OCI-LY7 (cell line): Measurements from ENCODE around the gene ACSS3. TPM values are rescaled to one million over a fixed set of nuclear protein-coding genes. Genes with fewer than 3 reads are reported as not detected.

Experiments used
- BruUV-seq: library from RNA; stranded (reverse); fragments of 400-500 nt; replicated peaks from 2 replicates; lab custom pipeline; 2021; lab: Mats Ljungman, UMichigan
- CTCF ChIA-PET: fragments of 300-600 bp; sonication (Branson Sonifier 250); formaldehyde crosslinking; loops from one replicate; lab custom pipeline; 2022; ENCODE audit warnings: antibody characterized with exemption; ENCODE audit not compliant: unreplicated experiment; lab: Charles Lee
- POLR2A ChIA-PET: fragments of 300-600 bp; sonication (Branson Sonifier 250); formaldehyde crosslinking; loops from one replicate; lab custom pipeline; 2022; ENCODE audit warnings: antibody characterized with exemption; lab: Charles Lee
- DNase-seq: peaks from one replicate; pipeline ENCODE4 v3.0.0-alpha.2; 2015; ENCODE audit warnings: low spot score
- H2AFZ ChIP-seq: fragments of 200-600 bp; sonication (generic), shearing (Covaris generic); 2 replicates; pipeline ENCODE4 v1.6.1; 2014; ENCODE audit warnings: mild to moderate bottlenecking, antibody characterized with exemption, low read length, moderate library complexity
- H3K27ac ChIP-seq: fragments of 200-600 bp; sonication (generic); 2 replicates; pipeline ENCODE4 v1.5.1; 2014; ENCODE audit warnings: mixed run types, low read depth, mild to moderate bottlenecking, moderate library complexity, low read length, inconsistent platforms; ENCODE audit not compliant: poor library complexity, severe bottlenecking
- H3K36me3 ChIP-seq: fragments of 200-600 bp; sonication (generic); 2 replicates; pipeline ENCODE4 v1.6.1; 2014; ENCODE audit warnings: mild to moderate bottlenecking, antibody characterized with exemption, low read length, moderate library complexity, mixed read lengths; ENCODE audit not compliant: insufficient read depth
- H3K4me1 ChIP-seq: fragments of 200-600 bp; sonication (generic); 2 replicates; pipeline ENCODE4 v1.5.1; 2014; ENCODE audit warnings: mild to moderate bottlenecking, low read length; ENCODE audit not compliant: insufficient read depth, poor library complexity, severe bottlenecking
- H3K4me2 ChIP-seq: fragments of 200-600 bp; sonication (generic); 2 replicates; pipeline ENCODE4 v1.6.1; 2014; ENCODE audit warnings: mild to moderate bottlenecking, low read length
- H3K4me3 ChIP-seq: fragments of 200-600 bp; sonication (generic); 2 replicates; pipeline ENCODE4 v1.5.1; 2014; ENCODE audit warnings: mild to moderate bottlenecking, low read depth, low read length; ENCODE audit not compliant: poor library complexity, severe bottlenecking
- H3K79me2 ChIP-seq: fragments of 200-600 bp; sonication (generic); 2 replicates; pipeline ENCODE4 v1.6.1; 2016; ENCODE audit warnings: low read depth, mild to moderate bottlenecking, low read length, moderate library complexity, mixed read lengths; ENCODE audit not compliant: insufficient read depth
- H3K9me2 ChIP-seq: fragments of 200-600 bp; sonication (generic); 2 replicates; pipeline ENCODE4 v1.6.1; 2016; ENCODE audit warnings: mild to moderate bottlenecking, low read length, mixed read lengths; ENCODE audit not compliant: insufficient read depth
- H3K9me3 ChIP-seq: fragments of 200-600 bp; sonication (generic); 2 replicates; pipeline ENCODE4 v1.6.1; 2014; ENCODE audit warnings: mild to moderate bottlenecking, mixed run types, low read length, mixed read lengths
- H4K20me1 ChIP-seq: fragments of 200-600 bp; sonication (generic); 2 replicates; pipeline ENCODE4 v1.6.1; 2014; ENCODE audit warnings: mild to moderate bottlenecking, antibody characterized with exemption, low read length, moderate library complexity, mixed read lengths; ENCODE audit not compliant: insufficient read depth
- EZH2phosphoT487 ChIP-seq: fragments of 200-600 bp; sonication (generic); IDR thresholded peaks from 2 replicates; pipeline ENCODE4 v1.6.1; 2018; ENCODE audit warnings: low read depth, borderline replicate concordance, mild to moderate bottlenecking, mixed run types, antibody characterized with exemption, low read length, moderate library complexity, mixed read lengths
- intact Hi-C: fragments of 100-400 bp; cut with micrococcal nuclease; formaldehyde crosslinking; loops from one replicate; pipeline ENCODE4 v1.10.0; 2022; ENCODE audit not compliant: unreplicated experiment
- total RNA-seq, 2 experiments: library from RNA; depleted of rRNA in 1 of 2; stranded (reverse); fragments of >200 nt in 1 of 2; shearing (Covaris generic) in 1 of 2; gene quantifications; 2 replicates each; pipeline ENCODE4 v1.2.3, GENCODE V29; 2014 to 2022
- TF ChIP-seq, protein P1 (sequence below): fragments of 200-600 bp; sonication (generic); conservative IDR thresholded peaks from 2 replicates; pipeline ENCODE4 v1.5.1; 2014; ENCODE audit warnings: mild to moderate bottlenecking, antibody characterized with exemption, low read length, moderate library complexity, mixed read lengths

Gene ACSS3
- total RNA-seq, 2 experiments from 2014 or later: not detected

DNA sequence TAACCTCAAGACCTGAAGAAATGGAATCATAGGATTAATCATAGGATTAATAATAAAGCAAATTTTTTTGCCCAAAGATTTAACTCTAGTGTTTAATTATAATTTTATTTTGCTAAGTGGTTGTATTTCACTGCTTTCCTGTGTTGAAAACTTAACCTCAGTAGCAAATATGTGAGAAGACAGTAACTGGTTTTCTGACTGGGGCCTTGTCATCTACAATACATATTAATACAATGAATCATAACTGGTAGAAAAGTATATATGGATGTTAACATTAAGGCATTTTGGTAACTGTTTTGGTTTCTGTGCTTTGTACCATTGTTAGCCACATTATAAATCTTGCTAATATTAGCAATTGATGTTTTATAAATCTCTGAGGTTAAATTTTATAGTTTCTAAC is 92.2 kb downstream of the ACSS3 start:
- no peaks in the 10 kb centered on the region for H3K9me2 ChIP-seq
- no peaks in the 10 kb centered on the region for H4K20me1 ChIP-seq
- H3K27ac ChIP-seq: no peak overlapping the region
- H2AFZ ChIP-seq: no peak overlapping the region
- no peaks in the 10 kb centered on the region for H3K79me2 ChIP-seq
- no peak overlapping the region for H3K4me2 ChIP-seq
- H3K36me3 ChIP-seq: no peaks in the 10 kb centered on the region
- BruUV-seq: no TSS peak
- no peak for DNase-seq
- no peaks in the 10 kb centered on the region for H3K4me1 ChIP-seq
- CTCF ChIA-PET: no interaction called here
- POLR2A ChIA-PET: no interaction called here
- no peak for TF ChIP-seq EZH2phosphoT487
- TF ChIP-seq, protein P1, sequence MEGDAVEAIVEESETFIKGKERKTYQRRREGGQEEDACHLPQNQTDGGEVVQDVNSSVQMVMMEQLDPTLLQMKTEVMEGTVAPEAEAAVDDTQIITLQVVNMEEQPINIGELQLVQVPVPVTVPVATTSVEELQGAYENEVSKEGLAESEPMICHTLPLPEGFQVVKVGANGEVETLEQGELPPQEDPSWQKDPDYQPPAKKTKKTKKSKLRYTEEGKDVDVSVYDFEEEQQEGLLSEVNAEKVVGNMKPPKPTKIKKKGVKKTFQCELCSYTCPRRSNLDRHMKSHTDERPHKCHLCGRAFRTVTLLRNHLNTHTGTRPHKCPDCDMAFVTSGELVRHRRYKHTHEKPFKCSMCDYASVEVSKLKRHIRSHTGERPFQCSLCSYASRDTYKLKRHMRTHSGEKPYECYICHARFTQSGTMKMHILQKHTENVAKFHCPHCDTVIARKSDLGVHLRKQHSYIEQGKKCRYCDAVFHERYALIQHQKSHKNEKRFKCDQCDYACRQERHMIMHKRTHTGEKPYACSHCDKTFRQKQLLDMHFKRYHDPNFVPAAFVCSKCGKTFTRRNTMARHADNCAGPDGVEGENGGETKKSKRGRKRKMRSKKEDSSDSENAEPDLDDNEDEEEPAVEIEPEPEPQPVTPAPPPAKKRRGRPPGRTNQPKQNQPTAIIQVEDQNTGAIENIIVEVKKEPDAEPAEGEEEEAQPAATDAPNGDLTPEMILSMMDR: no peak
- H3K9me3 ChIP-seq: no peaks in the 10 kb centered on the region
- no peak overlapping the region for H3K4me3 ChIP-seq
- intact Hi-C loops: no loop called here

DNA sequence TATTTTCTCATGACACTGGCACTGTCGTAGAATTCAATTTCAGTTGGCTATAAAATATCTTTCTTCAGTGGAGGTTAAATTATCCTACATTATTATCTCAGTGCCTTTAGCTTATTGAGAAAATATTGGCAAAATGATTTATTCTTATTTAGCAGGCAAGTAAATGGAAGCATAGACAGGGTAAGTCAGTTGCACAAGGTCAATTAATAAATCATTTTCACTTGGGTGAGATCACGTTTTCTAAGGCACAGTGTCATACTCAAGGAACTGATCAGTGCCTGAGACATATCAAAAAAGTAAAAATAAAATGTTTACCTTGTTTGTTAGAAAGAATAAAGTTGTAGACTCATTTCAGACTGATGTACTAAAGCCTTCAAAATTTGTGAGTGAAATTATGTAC is 95.0 kb downstream of the ACSS3 start:
- intact Hi-C loops: no loop called here
- Histone ChIP-seq H2AFZ (no peak overlapping the region), H3K4me2 (no peak overlapping the region), H3K9me2 (no peaks in the 10 kb centered on the region), H3K27ac (no peak overlapping the region), H3K36me3 (no peaks in the 10 kb centered on the region), H3K9me3 (no peaks in the 10 kb centered on the region), H3K4me1 (no peaks in the 10 kb centered on the region), H3K79me2 (no peaks in the 10 kb centered on the region), H4K20me1 (no peaks in the 10 kb centered on the region), H3K4me3 (no peak overlapping the region)
- DNase-seq: no peak
- ChIA-PET CTCF (no interaction called here), POLR2A (interaction anchor here (0.7 kb wide), 1 partner anchor 22 kb away, joined by 3 read pairs; no protein-coding TSS in a partner anchor)
- no peak for TF ChIP-seq EZH2phosphoT487
- TF ChIP-seq, protein P1: no peak
- no TSS peak for BruUV-seq

DNA sequence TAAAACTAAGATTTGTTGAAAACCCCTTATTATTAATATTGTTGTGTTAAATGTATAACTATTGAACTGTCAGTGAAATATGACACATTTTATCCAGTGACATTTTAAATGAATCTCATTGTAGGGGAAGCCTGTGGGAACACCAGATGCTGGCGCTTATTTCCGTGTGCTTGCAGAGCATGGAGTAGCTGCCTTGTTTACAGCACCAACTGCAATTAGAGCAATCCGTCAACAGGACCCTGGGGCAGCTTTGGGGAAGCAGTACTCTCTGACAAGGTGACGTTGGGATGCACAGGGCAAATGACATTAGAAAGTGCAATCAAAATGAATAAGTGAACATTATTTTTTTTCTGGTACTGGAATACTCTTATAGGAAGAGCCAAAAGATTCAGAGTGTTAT is 96.8 kb downstream of the ACSS3 start:
- ChIA-PET POLR2A (no interaction called here), CTCF (no interaction called here)
- H3K36me3 ChIP-seq: no peaks in the 10 kb centered on the region
- H3K27ac ChIP-seq: no peak overlapping the region
- H3K79me2 ChIP-seq: no peaks in the 10 kb centered on the region
- no peak overlapping the region for H3K4me3 ChIP-seq
- DNase-seq: no peak
- H2AFZ ChIP-seq: no peak overlapping the region
- no peak overlapping the region for H3K4me2 ChIP-seq
- no peaks in the 10 kb centered on the region for H3K9me3 ChIP-seq
- H4K20me1 ChIP-seq: no peaks in the 10 kb centered on the region
- intact Hi-C loops: no loop called here
- TF ChIP-seq EZH2phosphoT487: no peak
- TF ChIP-seq, protein P1: no peak
- H3K9me2 ChIP-seq: no peaks in the 10 kb centered on the region
- H3K4me1 ChIP-seq: no peaks in the 10 kb centered on the region
- BruUV-seq: no TSS peak
